Astrocyte (in vitro differentiated cells and primary cell): Measurements from ENCODE around the gene SRC. TPM values are rescaled to one million over a fixed set of nuclear protein-coding genes. Genes with fewer than 3 reads are reported as not detected.

Source experiments
- DNase-seq: peaks from one replicate; pipeline ENCODE4 v3.0.0-alpha.2; 2010; ENCODE audit warnings: low read depth
- FAIRE-seq: peaks from 2 replicates; lab custom pipeline; 2011; peaks lifted over from hg19 to GRCh38; lab: Jason Lieb, UNC
- H2AFZ ChIP-seq: 2 replicates; pipeline ENCODE4 v1.6.0; 2012; ENCODE audit warnings: low read depth, low read length, inconsistent platforms
- H3K27ac ChIP-seq: 2 replicates; pipeline ENCODE4 v1.5.1; 2011; ENCODE audit warnings: low read depth, low read length, inconsistent platforms
- H3K27me3 ChIP-seq: 2 replicates; pipeline ENCODE4 v1.6.0; 2011; ENCODE audit warnings: low read length, inconsistent platforms; ENCODE audit not compliant: insufficient read depth
- H3K36me3 ChIP-seq: 2 replicates; pipeline ENCODE4 v1.5.1; 2011; ENCODE audit warnings: low read length, inconsistent platforms; ENCODE audit not compliant: insufficient read depth
- H3K4me1 ChIP-seq: 2 replicates; pipeline ENCODE4 v1.5.1; 2011; ENCODE audit warnings: low read length, inconsistent platforms; ENCODE audit not compliant: insufficient read depth
- H3K4me2 ChIP-seq: 2 replicates; pipeline ENCODE4 v1.6.0; 2012; ENCODE audit warnings: low read length, inconsistent platforms
- H3K4me3 ChIP-seq: 2 replicates; pipeline ENCODE4 v1.5.1; 2011; ENCODE audit warnings: low read depth, mild to moderate bottlenecking, low read length, inconsistent platforms; ENCODE audit not compliant: insufficient read depth
- H3K79me2 ChIP-seq: 2 replicates; pipeline ENCODE4 v1.6.0; 2012; ENCODE audit warnings: mild to moderate bottlenecking, low read length, inconsistent platforms; ENCODE audit not compliant: insufficient read depth
- H3K9ac ChIP-seq: 2 replicates; pipeline ENCODE4 v1.6.0; 2012; ENCODE audit warnings: mild to moderate bottlenecking, low read length, inconsistent platforms
- H3K9me3 ChIP-seq: 2 replicates; pipeline ENCODE4 v1.5.1; 2012; ENCODE audit warnings: low read depth, mild to moderate bottlenecking, low read length, inconsistent platforms; ENCODE audit not compliant: insufficient read depth
- H4K20me1 ChIP-seq: 2 replicates; pipeline ENCODE4 v1.6.0; 2012; ENCODE audit warnings: low read length, inconsistent platforms; ENCODE audit not compliant: insufficient read depth
- H3K27ac Mint-ChIP-seq: one replicate; pipeline ENCODE4 v1.8.0; 2021; ENCODE audit warnings: mild to moderate bottlenecking, mixed read lengths; ENCODE audit not compliant: unreplicated experiment
- H3K27me3 Mint-ChIP-seq: one replicate; pipeline ENCODE4 v1.8.0; 2021; ENCODE audit warnings: low read depth, mixed read lengths; ENCODE audit not compliant: unreplicated experiment
- H3K36me3 Mint-ChIP-seq: one replicate; pipeline ENCODE4 v1.8.0; 2021; ENCODE audit warnings: low read depth, mixed read lengths; ENCODE audit not compliant: unreplicated experiment
- H3K4me1 Mint-ChIP-seq: one replicate; pipeline ENCODE4 v1.8.0; 2021; ENCODE audit warnings: low read depth, mixed read lengths; ENCODE audit not compliant: unreplicated experiment
- H3K4me3 Mint-ChIP-seq: one replicate; pipeline ENCODE4 v1.8.0; 2021; ENCODE audit warnings: mild to moderate bottlenecking, moderate library complexity, mixed read lengths; ENCODE audit not compliant: unreplicated experiment
- H3K9me3 Mint-ChIP-seq: one replicate; pipeline ENCODE4 v1.8.0; 2021; ENCODE audit warnings: mild to moderate bottlenecking, mixed read lengths; ENCODE audit not compliant: unreplicated experiment
- CTCF ChIP-seq: IDR thresholded peaks from 2 replicates; pipeline ENCODE4 v1.5.1; 2011; ENCODE audit warnings: low read depth, mild to moderate bottlenecking, inconsistent platforms, low read length, moderate library complexity; ENCODE audit not compliant: insufficient read depth
- EZH2 ChIP-seq: IDR thresholded peaks from 2 replicates; pipeline ENCODE4 v1.6.1; 2012; ENCODE audit warnings: mild to moderate bottlenecking, low read length, inconsistent platforms; ENCODE audit not compliant: insufficient read depth
- total RNA-seq: library from RNA; stranded (reverse); gene quantifications from 2 replicates; pipeline ENCODE4 v1.2.1, GENCODE V29; 2021

The SRC gene
- total RNA-seq, 1 donor from 2014 or later = 33.4 TPM

DNA sequence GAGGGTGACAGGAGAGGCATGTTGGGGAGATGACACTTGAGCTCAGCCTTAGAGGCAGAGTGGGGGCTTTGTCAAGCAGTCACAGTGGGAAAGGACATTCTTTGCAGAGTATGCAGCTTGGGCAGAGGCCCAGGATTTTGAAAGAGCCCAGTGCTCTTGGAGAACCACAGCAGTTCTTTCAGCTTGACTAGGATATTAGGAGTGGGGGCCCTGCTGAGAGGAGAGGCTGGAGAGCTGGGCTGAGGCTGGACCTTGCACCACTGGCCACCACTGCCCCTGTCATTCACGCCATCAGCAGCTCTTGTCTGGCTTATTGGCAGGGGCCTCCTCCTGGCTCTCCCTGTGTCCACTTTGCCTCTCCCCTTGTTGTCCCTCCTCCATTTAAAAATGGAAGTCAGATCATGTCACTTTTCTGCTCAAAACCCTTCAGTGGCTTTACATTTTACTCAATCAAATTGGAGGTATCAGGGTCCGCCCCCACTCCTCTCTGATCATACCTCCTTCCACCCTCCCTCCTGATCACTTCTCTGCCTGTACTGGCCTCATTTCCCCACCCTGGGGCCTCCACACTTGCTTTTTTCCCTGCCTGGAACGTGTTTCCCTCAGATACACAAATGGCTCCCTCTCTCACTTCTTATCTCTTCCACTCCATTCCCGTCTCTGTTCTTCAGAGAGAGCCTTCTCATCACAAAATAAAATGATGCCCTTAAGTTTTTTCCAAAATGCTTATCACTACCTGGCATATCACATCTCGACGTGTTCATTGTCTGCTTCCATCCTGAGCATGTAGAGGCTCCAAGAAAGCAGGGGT lies 46.0 kb upstream of the SRC start:
- Histone ChIP-seq H3K4me1 (peaks cover 29% of the 10 kb centered on the region), H3K9ac (no peak overlapping the region), H3K27ac (no peak overlapping the region), H2AFZ (no peak overlapping the region), H3K79me2 (peaks cover 74% of the 10 kb centered on the region), H4K20me1 (peaks cover 14% of the 10 kb centered on the region), H3K9me3 (no peaks in the 10 kb centered on the region), H3K4me3 (no peak overlapping the region), H3K27me3 (no peaks in the 10 kb centered on the region), H3K36me3 (peaks cover 18% of the 10 kb centered on the region), H3K4me2 (peak overlapping the region; percentile 36)
- TF ChIP-seq CTCF (no peak), EZH2 (no peak)
- FAIRE-seq (no peak), DNase-seq (peak; percentile 65)
- Mint-ChIP-seq H3K9me3 (no peaks in the 10 kb centered on the region), H3K36me3 (peaks cover 27% of the 10 kb centered on the region), H3K4me3 (no peak overlapping the region), H3K4me1 (peaks cover 21% of the 10 kb centered on the region), H3K27ac (no peak overlapping the region), H3K27me3 (no peaks in the 10 kb centered on the region)

GRCh38 chr20:37301120-37301519 lies 44.8 kb upstream of the SRC start:
- H3K27ac Mint-ChIP-seq = no peak overlapping the region
- FAIRE-seq = no peak
- H3K27me3 Mint-ChIP-seq = no peaks in the 10 kb centered on the region
- Histone ChIP-seq H3K27me3 (no peaks in the 10 kb centered on the region), H2AFZ (no peak overlapping the region), H4K20me1 (peaks cover 20% of the 10 kb centered on the region), H3K79me2 (peaks cover 74% of the 10 kb centered on the region), H3K4me1 (peaks cover 18% of the 10 kb centered on the region), H3K4me3 (no peak overlapping the region), H3K9me3 (no peaks in the 10 kb centered on the region), H3K9ac (no peak overlapping the region), H3K27ac (no peak overlapping the region), H3K4me2 (no peak overlapping the region), H3K36me3 (peaks cover 18% of the 10 kb centered on the region)
- H3K4me3 Mint-ChIP-seq = no peak overlapping the region
- peaks cover 9% of the 10 kb centered on the region for H3K4me1 Mint-ChIP-seq
- peaks cover 27% of the 10 kb centered on the region for H3K36me3 Mint-ChIP-seq
- no peak for DNase-seq
- H3K9me3 Mint-ChIP-seq = no peaks in the 10 kb centered on the region
- TF ChIP-seq EZH2 (no peak), CTCF (no peak)

- peaks cover 18% of the 10 kb centered on the region for H3K36me3 ChIP-seq
- H3K4me1 ChIP-seq = peaks cover 14% of the 10 kb centered on the region
- no peak for FAIRE-seq
- H3K4me2 ChIP-seq = no peak overlapping the region
- no peak overlapping the region for H3K9ac ChIP-seq
- H3K27ac Mint-ChIP-seq = no peak overlapping the region
- no peak overlapping the region for H3K4me3 ChIP-seq
- peaks cover 73% of the 10 kb centered on the region for H3K79me2 ChIP-seq
- no peak for TF ChIP-seq EZH2
- TF ChIP-seq CTCF = no peak
- H3K27ac ChIP-seq = no peak overlapping the region
- H2AFZ ChIP-seq = no peak overlapping the region
- no peaks in the 10 kb centered on the region for H3K27me3 Mint-ChIP-seq
- H3K9me3 Mint-ChIP-seq = no peaks in the 10 kb centered on the region
- H3K36me3 Mint-ChIP-seq = peaks cover 27% of the 10 kb centered on the region
- H3K4me1 Mint-ChIP-seq = peaks cover 6% of the 10 kb centered on the region
- no peaks in the 10 kb centered on the region for H3K27me3 ChIP-seq
- H3K4me3 Mint-ChIP-seq = no peak overlapping the region
- H4K20me1 ChIP-seq = peaks cover 21% of the 10 kb centered on the region
- no peaks in the 10 kb centered on the region for H3K9me3 ChIP-seq
- no peak for DNase-seq
Observed at GRCh38 chr20:37301558-37301957, 44.4 kb upstream of the SRC start.
